Measurements from ENCODE around the gene TRIO. TPM values are rescaled to one million over a fixed set of nuclear protein-coding genes. Genes with fewer than 3 reads are reported as not detected.

TRIO gene
- total RNA-seq, 1 experiment from 2014 or later = 68.4 TPM

GRCh38 chr5:14322437-14323187 lies 179.5 kb downstream of the TRIO start:
- no peak overlapping the region for H3K4me2 ChIP-seq (ENCODE audit: low read length)
- no peak overlapping the region for H2AFZ ChIP-seq (ENCODE audit: low read depth, low read length, poor library complexity, severe bottlenecking)
- CTCF ChIA-PET = no interaction called here
- H3K36me3 ChIP-seq (ENCODE audit: control insufficient read depth in 1 of 2, insufficient read depth in 2 of 2, low read length in 2 of 2) = peaks cover 0 to 12% of the 10 kb centered on the region in 2 experiments; a peak in 2 of 4 replicates
- no peaks in the 10 kb centered on the region for H3K9me2 ChIP-seq (ENCODE audit: insufficient read depth)
- no peaks in the 10 kb centered on the region for H3K9me3 ChIP-seq (ENCODE audit: control insufficient read depth in 1 of 2, insufficient read depth in 1 of 2, low read depth in 1 of 2, low read length in 2 of 2)
- TF ChIP-seq YY1 (IDR thresholded peaks at IDR 0.05; ENCODE audit: extremely low read depth, insufficient replicate concordance, low read depth, low read length) (no peak), SP1 (IDR thresholded peaks at IDR 0.05; ENCODE audit: low read depth) (no peak), EZH2phosphoT487 (IDR thresholded peaks at IDR 0.05; ENCODE audit: borderline replicate concordance) (no peak), POLR2A (IDR thresholded peaks at IDR 0.05; ENCODE audit: borderline replicate concordance, extremely low read depth, insufficient read depth, insufficient read length) (no peak), SRF (IDR thresholded peaks at IDR 0.05; ENCODE audit: low read depth) (no peak), MAX (IDR thresholded peaks at IDR 0.05) (no peak), SIN3A (IDR thresholded peaks at IDR 0.05; ENCODE audit: low read depth) (no peak)
- H3K27ac ChIP-seq (ENCODE audit: low read depth, low read length) = no peak overlapping the region
- BruUV-seq (replicated peaks) = no TSS peak
- POLR2A ChIA-PET = no interaction called here
- no peaks in the 10 kb centered on the region; the same call in 1 of the 2 replicates for H4K20me1 ChIP-seq (ENCODE audit: insufficient read depth)
- no peak overlapping the region for H3K4me3 ChIP-seq (replicated peaks in 1 of 2; ENCODE audit: low read depth in 1 of 2, low read length in 2 of 2)
- peaks cover 8% of the 10 kb centered on the region; the same call in 1 of the 2 replicates for H3K79me2 ChIP-seq (ENCODE audit: insufficient read depth, low read length)
- H3K27me3 ChIP-seq (ENCODE audit: insufficient read depth, low read length) = no peaks in the 10 kb centered on the region
- no peaks in the 10 kb centered on the region for H3K4me1 ChIP-seq (ENCODE audit: control insufficient read depth in 1 of 2, insufficient read depth in 2 of 2, low read length in 2 of 2)
- DNase-seq (ENCODE audit: low read depth, low spot score) (no peak), ATAC-seq (no peak)
- no peak overlapping the region for H3K9ac ChIP-seq (ENCODE audit: low read length)
- intact Hi-C loops (cut with micrococcal nuclease) = no loop called here
- RAD21 ChIA-PET (ENCODE audit: low non-redundant PET in 1 of 2, low total read pairs in 2 of 2, uncharacterized antibody in 2 of 2, unreplicated experiment in 2 of 2) = no interaction called here

- Histone ChIP-seq H3K4me1 (ENCODE audit: control insufficient read depth in 1 of 2, insufficient read depth in 2 of 2, low read length in 2 of 2) (no peaks in the 10 kb centered on the region), H4K20me1 (ENCODE audit: insufficient read depth) (no peaks in the 10 kb centered on the region; the same call in 1 of the 2 replicates), H3K36me3 (ENCODE audit: control insufficient read depth in 1 of 2, insufficient read depth in 2 of 2, low read length in 2 of 2) (peaks cover 0 to 12% of the 10 kb centered on the region in 2 experiments; a peak in 2 of 4 replicates), H2AFZ (ENCODE audit: low read depth, low read length, poor library complexity, severe bottlenecking) (no peak overlapping the region), H3K4me3 (replicated peaks in 1 of 2; ENCODE audit: low read depth in 1 of 2, low read length in 2 of 2) (no peak overlapping the region), H3K27me3 (ENCODE audit: insufficient read depth, low read length) (no peaks in the 10 kb centered on the region), H3K9me2 (ENCODE audit: insufficient read depth) (no peaks in the 10 kb centered on the region), H3K4me2 (ENCODE audit: low read length) (no peak overlapping the region), H3K27ac (ENCODE audit: low read depth, low read length) (no peak overlapping the region), H3K79me2 (ENCODE audit: insufficient read depth, low read length) (peaks cover 8% of the 10 kb centered on the region; the same call in 1 of the 2 replicates), H3K9me3 (ENCODE audit: control insufficient read depth in 1 of 2, insufficient read depth in 1 of 2, low read depth in 1 of 2, low read length in 2 of 2) (no peaks in the 10 kb centered on the region), H3K9ac (ENCODE audit: low read length) (no peak overlapping the region)
- intact Hi-C loops (cut with micrococcal nuclease) = no loop called here
- no TSS peak for BruUV-seq (replicated peaks)
- RAD21 ChIA-PET (ENCODE audit: low non-redundant PET in 1 of 2, low total read pairs in 2 of 2, uncharacterized antibody in 2 of 2, unreplicated experiment in 2 of 2) = no interaction called here
- CTCF ChIA-PET = no interaction called here
- ATAC-seq (no peak), DNase-seq (ENCODE audit: low read depth, low spot score) (no peak)
- POLR2A ChIA-PET = no interaction called here
- TF ChIP-seq FOSL1 (IDR thresholded peaks at IDR 0.05; ENCODE audit: low read depth) = no peak
- TF ChIP-seq SP1 (IDR thresholded peaks at IDR 0.05; ENCODE audit: low read depth) = no peak
- no peak for TF ChIP-seq SIN3A (IDR thresholded peaks at IDR 0.05; ENCODE audit: low read depth)
- no peak for TF ChIP-seq JUND (IDR thresholded peaks at IDR 0.05)
- no peak for TF ChIP-seq EGR1 (IDR thresholded peaks at IDR 0.05; ENCODE audit: low read depth)
- TF ChIP-seq TCF7L2 (IDR thresholded peaks at IDR 0.05; ENCODE audit: borderline replicate concordance, extremely low read depth, insufficient read depth, insufficient read length) = no peak
- no peak for TF ChIP-seq REST (IDR thresholded peaks at IDR 0.05; ENCODE audit: low read depth)
- no peak for TF ChIP-seq CEBPB (IDR thresholded peaks at IDR 0.05; ENCODE audit: low read depth)
- TF ChIP-seq YY1 (IDR thresholded peaks at IDR 0.05; ENCODE audit: extremely low read depth, insufficient replicate concordance, low read depth, low read length) = no peak
- TF ChIP-seq ZFX (IDR thresholded peaks at IDR 0.05) = no peak
- TF ChIP-seq ZBTB33 (IDR thresholded peaks at IDR 0.05; ENCODE audit: extremely low read depth, insufficient replicate concordance, low read length) = no peak
Measured at GRCh38 chr5:14323466-14323865, 180.3 kb downstream of the TRIO start.

Measured in HCT116 (cell line).